Ammon's horn (tissue), 1 donor: ENCODE data around the gene IL15.

ENCODE experiments used
- DNase-seq: peaks from one replicate; pipeline ENCODE4 v3.0.0-alpha.2; 2016; ENCODE audit warnings: low spot score

IL15 gene

DNA sequence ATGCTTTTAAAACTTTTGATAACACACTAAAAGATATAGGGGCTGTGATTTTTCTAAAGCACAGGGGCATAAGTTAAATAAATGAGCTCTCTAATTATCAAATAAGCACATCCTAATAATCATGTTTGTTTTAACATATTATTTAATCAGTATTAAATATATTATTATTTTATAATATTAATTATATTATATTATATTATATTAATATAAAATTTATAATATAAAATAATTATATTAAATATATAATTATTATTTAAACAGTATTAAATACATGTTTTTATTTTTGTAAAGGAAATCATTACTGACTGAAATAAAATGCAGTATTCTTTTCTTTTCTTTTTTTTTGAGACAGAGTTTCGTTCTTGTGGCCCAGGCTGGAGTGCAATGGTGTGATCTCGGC is 136.5 kb downstream of the IL15 start:
- DNase-seq = no peak

DNA sequence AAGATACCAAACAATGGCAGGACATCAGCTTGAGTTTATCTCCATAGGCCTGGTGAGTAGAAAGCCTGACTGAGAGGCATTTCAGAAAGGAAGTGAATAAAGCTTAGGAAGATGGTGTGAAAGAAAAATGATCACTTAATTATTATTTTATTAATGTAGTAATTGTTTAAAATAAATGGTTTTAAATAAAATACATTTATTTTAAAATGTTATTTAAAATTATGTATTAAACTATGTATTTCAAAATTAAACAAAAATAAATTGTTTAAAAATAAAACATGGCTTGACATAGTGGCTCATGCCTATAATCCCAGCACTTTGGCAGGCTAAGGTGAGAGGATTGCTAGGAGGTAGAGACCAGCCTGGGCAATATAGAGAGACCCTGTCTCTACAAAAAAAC is 145.8 kb downstream of the IL15 start:
- no peak for DNase-seq
